ENCODE measurements around the gene NAP1L4. TPM values are rescaled to one million over a fixed set of nuclear protein-coding genes. Genes with fewer than 3 reads are reported as not detected.

NAP1L4 gene
- polyA plus RNA-seq, 1 donor from 2014 or later = 199 TPM

DNA sequence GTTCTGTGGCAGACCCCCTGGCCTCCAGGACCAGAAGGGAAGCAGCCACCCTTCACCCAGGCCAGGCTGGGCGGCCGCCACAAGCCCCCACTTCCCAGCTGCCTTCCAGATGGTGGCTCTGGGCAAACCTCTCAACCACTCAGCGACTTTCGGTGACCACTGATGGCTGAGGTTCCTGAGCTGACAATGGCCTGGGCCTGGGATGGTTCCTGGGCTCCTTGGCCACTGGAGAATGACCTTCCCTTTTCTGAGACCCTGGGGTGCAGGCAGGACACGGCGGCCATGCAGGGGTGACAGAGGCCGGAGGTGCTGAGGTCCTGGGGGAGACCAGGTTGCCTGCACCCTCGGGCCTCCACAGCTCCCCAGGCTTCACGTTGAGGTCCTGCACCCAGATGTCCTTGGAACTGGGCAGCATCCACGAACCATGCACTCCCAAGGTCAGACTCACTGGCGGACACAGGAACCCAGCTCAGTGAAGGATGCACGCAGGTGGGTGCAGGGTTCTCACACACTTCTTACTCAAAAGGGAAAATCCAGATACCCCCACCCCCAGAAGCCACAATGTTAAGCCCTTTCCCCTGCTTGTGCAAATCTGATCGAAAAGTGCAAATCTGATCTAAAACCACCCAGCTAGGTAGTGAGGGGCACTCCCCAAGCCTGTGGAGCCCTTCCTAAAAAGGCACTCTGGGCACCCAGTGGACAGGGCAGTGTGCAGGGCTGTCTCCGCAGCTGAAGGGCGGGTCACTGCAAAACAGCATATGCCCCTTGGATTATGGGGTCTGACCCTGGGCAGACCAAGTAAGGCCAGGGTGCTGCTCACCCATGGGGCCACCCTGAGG, 49.0 kb downstream of the NAP1L4 start:
- Histone ChIP-seq H3K9me3 (ENCODE audit: low read length) (peaks cover 7% of the 10 kb centered on the region), H3K27ac (ENCODE audit: low read length) (no peak overlapping the region), H3K79me2 (replicated peaks; ENCODE audit: insufficient read depth, low read length) (no peaks in the 10 kb centered on the region), H3F3A (ENCODE audit: insufficient read depth, low read length, poor library complexity, severe bottlenecking) (no peaks in the 10 kb centered on the region), H3K9me2 (ENCODE audit: insufficient read depth, low read length) (no peaks in the 10 kb centered on the region), H2AFZ (ENCODE audit: low read depth, low read length) (no peak overlapping the region), H3K36me3 (ENCODE audit: insufficient read depth, low read length) (peaks cover 5% of the 10 kb centered on the region), H3K9ac (ENCODE audit: low read length) (no peak overlapping the region), H3K27me3 (ENCODE audit: insufficient read depth, low read depth, low read length) (no peaks in the 10 kb centered on the region), H3K4me2 (ENCODE audit: low read length) (no peak overlapping the region), H3K4me3 (ENCODE audit: low read length) (no peak overlapping the region), H4K20me1 (ENCODE audit: insufficient read depth) (no peaks in the 10 kb centered on the region)
- TF ChIP-seq TAF1 (IDR thresholded peaks at IDR 0.05; ENCODE audit: low read depth) = no peak
- no peak for TF ChIP-seq EZH2 (IDR thresholded peaks at IDR 0.05; ENCODE audit: borderline replicate concordance, insufficient read depth, low read length, poor library complexity, severe bottlenecking)
- TF ChIP-seq RAD21 (conservative IDR thresholded peaks at IDR 0.05) = no peak
- TF ChIP-seq SMC3 (conservative IDR thresholded peaks at IDR 0.05; ENCODE audit: poor library complexity) = no peak
- TF ChIP-seq, protein P1, sequence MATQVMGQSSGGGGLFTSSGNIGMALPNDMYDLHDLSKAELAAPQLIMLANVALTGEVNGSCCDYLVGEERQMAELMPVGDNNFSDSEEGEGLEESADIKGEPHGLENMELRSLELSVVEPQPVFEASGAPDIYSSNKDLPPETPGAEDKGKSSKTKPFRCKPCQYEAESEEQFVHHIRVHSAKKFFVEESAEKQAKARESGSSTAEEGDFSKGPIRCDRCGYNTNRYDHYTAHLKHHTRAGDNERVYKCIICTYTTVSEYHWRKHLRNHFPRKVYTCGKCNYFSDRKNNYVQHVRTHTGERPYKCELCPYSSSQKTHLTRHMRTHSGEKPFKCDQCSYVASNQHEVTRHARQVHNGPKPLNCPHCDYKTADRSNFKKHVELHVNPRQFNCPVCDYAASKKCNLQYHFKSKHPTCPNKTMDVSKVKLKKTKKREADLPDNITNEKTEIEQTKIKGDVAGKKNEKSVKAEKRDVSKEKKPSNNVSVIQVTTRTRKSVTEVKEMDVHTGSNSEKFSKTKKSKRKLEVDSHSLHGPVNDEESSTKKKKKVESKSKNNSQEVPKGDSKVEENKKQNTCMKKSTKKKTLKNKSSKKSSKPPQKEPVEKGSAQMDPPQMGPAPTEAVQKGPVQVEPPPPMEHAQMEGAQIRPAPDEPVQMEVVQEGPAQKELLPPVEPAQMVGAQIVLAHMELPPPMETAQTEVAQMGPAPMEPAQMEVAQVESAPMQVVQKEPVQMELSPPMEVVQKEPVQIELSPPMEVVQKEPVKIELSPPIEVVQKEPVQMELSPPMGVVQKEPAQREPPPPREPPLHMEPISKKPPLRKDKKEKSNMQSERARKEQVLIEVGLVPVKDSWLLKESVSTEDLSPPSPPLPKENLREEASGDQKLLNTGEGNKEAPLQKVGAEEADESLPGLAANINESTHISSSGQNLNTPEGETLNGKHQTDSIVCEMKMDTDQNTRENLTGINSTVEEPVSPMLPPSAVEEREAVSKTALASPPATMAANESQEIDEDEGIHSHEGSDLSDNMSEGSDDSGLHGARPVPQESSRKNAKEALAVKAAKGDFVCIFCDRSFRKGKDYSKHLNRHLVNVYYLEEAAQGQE (IDR thresholded peaks at IDR 0.05; ENCODE audit: borderline replicate concordance) = no peak
- TF ChIP-seq MXI1 (conservative IDR thresholded peaks at IDR 0.05; ENCODE audit: poor library complexity, severe bottlenecking) = no peak
- no peak for TF ChIP-seq CTCF (IDR thresholded peaks at IDR 0.05; ENCODE audit: poor library complexity, severe bottlenecking)
- no peak for TF ChIP-seq POLR2AphosphoS5 (IDR thresholded peaks at IDR 0.05)
- no peak for TF ChIP-seq EP300 (conservative IDR thresholded peaks at IDR 0.05; ENCODE audit: poor library complexity, severe bottlenecking)

- no peak overlapping the region for H3K9ac ChIP-seq (ENCODE audit: low read length)
- TF ChIP-seq SMC3 (conservative IDR thresholded peaks at IDR 0.05; ENCODE audit: poor library complexity) (no peak), MXI1 (conservative IDR thresholded peaks at IDR 0.05; ENCODE audit: poor library complexity, severe bottlenecking) (no peak), RAD21 (conservative IDR thresholded peaks at IDR 0.05) (no peak), POLR2AphosphoS5 (IDR thresholded peaks at IDR 0.05) (no peak), TAF1 (IDR thresholded peaks at IDR 0.05; ENCODE audit: low read depth) (no peak), EZH2 (IDR thresholded peaks at IDR 0.05; ENCODE audit: borderline replicate concordance, insufficient read depth, low read length, poor library complexity, severe bottlenecking) (no peak), CTCF (IDR thresholded peaks at IDR 0.05; ENCODE audit: poor library complexity, severe bottlenecking) (no peak), EP300 (conservative IDR thresholded peaks at IDR 0.05; ENCODE audit: poor library complexity, severe bottlenecking) (no peak)
- TF ChIP-seq, protein P1 (IDR thresholded peaks at IDR 0.05; ENCODE audit: borderline replicate concordance) = no peak
- H4K20me1 ChIP-seq (ENCODE audit: insufficient read depth) = no peaks in the 10 kb centered on the region
- H3K27ac ChIP-seq (ENCODE audit: low read length) = no peak overlapping the region
- peaks cover 11% of the 10 kb centered on the region for H3K9me3 ChIP-seq (ENCODE audit: low read length)
- H3K4me3 ChIP-seq (ENCODE audit: low read length) = no peak overlapping the region
- H2AFZ ChIP-seq (ENCODE audit: low read depth, low read length) = no peak overlapping the region
- peaks cover 5% of the 10 kb centered on the region for H3K36me3 ChIP-seq (ENCODE audit: insufficient read depth, low read length)
- H3K4me2 ChIP-seq (ENCODE audit: low read length) = no peak overlapping the region
- no peaks in the 10 kb centered on the region for H3F3A ChIP-seq (ENCODE audit: insufficient read depth, low read length, poor library complexity, severe bottlenecking)
- no peaks in the 10 kb centered on the region for H3K9me2 ChIP-seq (ENCODE audit: insufficient read depth, low read length)
- H3K27me3 ChIP-seq (ENCODE audit: insufficient read depth, low read depth, low read length) = no peaks in the 10 kb centered on the region
- H3K79me2 ChIP-seq (replicated peaks; ENCODE audit: insufficient read depth, low read length) = no peaks in the 10 kb centered on the region
Observed at GRCh38 chr11:2942447-2942846, 49.7 kb downstream of the NAP1L4 start.

Data from neural cell (in vitro differentiated cells).